Activated naive CD8-positive, alpha-beta T cell treated with anti-CD3 and anti-CD28 coated beads, Interleukin-2, amount 50 U/mL, for 24 hours (primary cell): ENCODE data around the gene HILPDA.

Experiments
- ATAC-seq: fragments of 150-1000 bp; cut with Tn5 transposase; one replicate; pipeline ENCODE4 v1.10.0; 2021
- DNase-seq: peaks from one replicate; pipeline ENCODE4 v3.0.0; 2021
- H3K27ac Mint-ChIP-seq: one replicate; pipeline ENCODE4 v1.8.0; 2021; ENCODE audit warnings: mild to moderate bottlenecking, mixed read lengths
- H3K27me3 Mint-ChIP-seq: one replicate; pipeline ENCODE4 v1.8.0; 2021; ENCODE audit warnings: mixed read lengths
- H3K36me3 Mint-ChIP-seq: one replicate; pipeline ENCODE4 v1.8.0; 2021; ENCODE audit warnings: low read depth, mixed read lengths
- H3K4me1 Mint-ChIP-seq: one replicate; pipeline ENCODE4 v1.8.0; 2021; ENCODE audit warnings: mixed read lengths
- H3K4me3 Mint-ChIP-seq: one replicate; pipeline ENCODE4 v1.8.0; 2021; ENCODE audit warnings: mild to moderate bottlenecking, moderate library complexity, mixed read lengths
- H3K9me3 Mint-ChIP-seq: one replicate; pipeline ENCODE4 v1.8.0; 2021; ENCODE audit warnings: mixed read lengths

The HILPDA gene, protein sequence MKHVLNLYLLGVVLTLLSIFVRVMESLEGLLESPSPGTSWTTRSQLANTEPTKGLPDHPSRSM

DNA sequence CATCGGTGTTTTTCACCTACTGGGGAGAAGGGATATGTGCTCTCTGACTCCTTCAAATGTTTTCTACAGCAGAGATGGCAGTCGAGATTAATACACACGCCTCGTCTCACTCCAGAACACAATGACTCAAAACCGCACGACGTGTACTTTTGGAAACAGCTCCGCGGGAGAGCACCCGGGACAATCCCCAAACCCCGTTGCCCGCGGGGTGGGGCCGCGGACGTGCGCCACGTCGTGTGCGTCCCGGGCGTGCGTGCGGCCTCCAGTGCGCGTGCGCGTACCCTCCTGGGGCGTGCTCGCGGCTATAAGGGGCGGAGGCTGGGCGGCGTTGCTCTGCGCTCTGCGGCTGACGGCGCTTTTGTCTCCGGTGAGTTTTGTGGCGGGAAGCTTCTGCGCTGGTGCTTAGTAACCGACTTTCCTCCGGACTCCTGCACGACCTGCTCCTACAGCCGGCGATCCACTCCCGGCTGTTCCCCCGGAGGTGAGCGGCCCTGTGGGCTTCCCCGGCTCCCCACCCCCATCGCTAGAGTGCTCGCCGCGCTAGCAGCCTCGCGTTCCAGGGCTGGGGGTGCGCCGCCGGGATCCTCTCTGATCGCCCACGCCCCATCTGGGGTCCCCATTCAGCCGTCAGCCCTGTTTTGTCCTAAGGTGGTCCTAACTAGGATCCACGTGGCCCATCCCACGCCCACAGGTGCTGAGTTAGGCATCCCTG is at the start of gene HILPDA:
Gene HILPDA (plus strand): TSS at position 336 of the 712 bp plus-strand sequence. CDS start 1,391 bp downstream, outside the sequence.
- H3K9me3 Mint-ChIP-seq, result peaks cover 4% of the 10 kb centered on the region
- ATAC-seq, result peak; percentile 72
- peak; percentile 96 for DNase-seq
- H3K27ac Mint-ChIP-seq, result peak within 1 kb of the TSS; percentile 97
- H3K4me3 Mint-ChIP-seq, result peak within 1 kb of the TSS; percentile 96
- H3K4me1 Mint-ChIP-seq, result peaks cover 78% of the 10 kb centered on the region
- H3K36me3 Mint-ChIP-seq, result peaks cover 38% of the 10 kb centered on the region
- peaks cover 11% of the 10 kb centered on the region for H3K27me3 Mint-ChIP-seq

DNA sequence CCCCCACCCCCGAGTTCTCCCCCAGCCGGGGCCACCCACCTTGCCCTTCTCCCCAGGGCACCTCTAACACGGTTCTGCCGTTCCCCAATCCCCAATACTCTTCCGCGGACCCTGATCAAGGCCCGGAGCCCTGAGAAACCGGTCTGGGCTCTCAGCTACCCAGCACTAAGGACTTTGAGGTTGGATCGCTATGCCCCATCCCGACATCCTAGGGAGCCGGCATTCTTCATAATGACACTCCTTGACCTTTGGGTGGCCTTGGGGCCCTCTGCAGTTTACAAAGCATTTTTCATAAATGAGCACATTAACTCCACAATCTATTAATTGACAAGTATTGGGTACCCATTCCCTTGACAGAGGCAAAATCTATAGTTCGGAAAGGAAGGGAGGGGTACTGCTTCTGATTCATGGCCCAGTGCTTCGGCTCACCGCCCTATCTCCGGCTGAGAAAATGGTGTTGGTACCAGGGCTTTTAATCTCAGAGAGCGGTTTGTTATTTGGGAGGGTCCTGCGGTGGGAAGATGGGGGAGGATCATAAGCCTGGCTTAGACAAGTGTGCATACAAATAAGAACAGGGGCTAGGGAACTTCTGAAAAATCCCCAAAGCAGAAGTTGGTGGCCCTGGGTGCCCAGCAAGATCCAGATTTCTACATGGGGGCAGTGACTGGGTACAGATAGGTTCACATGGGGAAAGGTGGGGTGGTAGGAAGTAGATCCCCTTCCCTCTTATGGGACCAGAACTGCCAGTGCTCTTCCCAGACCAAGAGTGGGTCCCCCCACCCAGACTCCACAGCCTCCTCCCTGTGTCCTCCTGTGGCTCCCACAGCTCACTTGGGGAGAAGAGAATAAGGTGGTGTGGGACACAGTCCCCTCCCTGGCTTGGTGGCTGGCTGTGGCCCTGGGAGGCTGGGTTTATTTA is 49.1 kb upstream of the HILPDA start:
- Mint-ChIP-seq H3K27ac (peak overlapping the region; percentile 70), H3K27me3 (peaks cover 10% of the 10 kb centered on the region), H3K36me3 (peaks cover 3% of the 10 kb centered on the region), H3K4me3 (peak overlapping the region; percentile 50), H3K9me3 (no peaks in the 10 kb centered on the region), H3K4me1 (peaks cover 37% of the 10 kb centered on the region)
- ATAC-seq (no peak), DNase-seq (no peak)

DNA sequence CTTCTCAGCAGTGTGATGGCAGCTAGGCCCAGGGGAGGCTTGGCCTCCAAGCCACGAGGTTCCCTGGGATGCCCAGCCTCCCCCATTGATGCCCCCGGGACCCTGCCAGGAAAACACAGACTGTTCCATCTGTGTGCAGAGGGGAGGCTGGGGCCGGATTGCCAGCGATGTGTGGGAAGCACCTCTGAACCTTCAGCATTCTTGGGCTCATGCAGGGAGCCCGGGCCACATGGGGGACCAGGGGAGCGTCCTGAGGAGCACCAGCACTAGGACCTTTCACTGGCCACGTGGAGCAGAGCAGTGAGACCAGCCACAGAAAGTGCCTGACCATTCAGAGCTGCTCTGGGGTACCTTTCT is 48.5 kb upstream of the HILPDA start:
- DNase-seq (no peak), ATAC-seq (no peak)
- no peak overlapping the region for H3K27ac Mint-ChIP-seq
- no peaks in the 10 kb centered on the region for H3K9me3 Mint-ChIP-seq
- H3K4me1 Mint-ChIP-seq, result peaks cover 37% of the 10 kb centered on the region
- H3K27me3 Mint-ChIP-seq, result peaks cover 15% of the 10 kb centered on the region
- no peak overlapping the region for H3K4me3 Mint-ChIP-seq
- H3K36me3 Mint-ChIP-seq, result peaks cover 3% of the 10 kb centered on the region

DNA sequence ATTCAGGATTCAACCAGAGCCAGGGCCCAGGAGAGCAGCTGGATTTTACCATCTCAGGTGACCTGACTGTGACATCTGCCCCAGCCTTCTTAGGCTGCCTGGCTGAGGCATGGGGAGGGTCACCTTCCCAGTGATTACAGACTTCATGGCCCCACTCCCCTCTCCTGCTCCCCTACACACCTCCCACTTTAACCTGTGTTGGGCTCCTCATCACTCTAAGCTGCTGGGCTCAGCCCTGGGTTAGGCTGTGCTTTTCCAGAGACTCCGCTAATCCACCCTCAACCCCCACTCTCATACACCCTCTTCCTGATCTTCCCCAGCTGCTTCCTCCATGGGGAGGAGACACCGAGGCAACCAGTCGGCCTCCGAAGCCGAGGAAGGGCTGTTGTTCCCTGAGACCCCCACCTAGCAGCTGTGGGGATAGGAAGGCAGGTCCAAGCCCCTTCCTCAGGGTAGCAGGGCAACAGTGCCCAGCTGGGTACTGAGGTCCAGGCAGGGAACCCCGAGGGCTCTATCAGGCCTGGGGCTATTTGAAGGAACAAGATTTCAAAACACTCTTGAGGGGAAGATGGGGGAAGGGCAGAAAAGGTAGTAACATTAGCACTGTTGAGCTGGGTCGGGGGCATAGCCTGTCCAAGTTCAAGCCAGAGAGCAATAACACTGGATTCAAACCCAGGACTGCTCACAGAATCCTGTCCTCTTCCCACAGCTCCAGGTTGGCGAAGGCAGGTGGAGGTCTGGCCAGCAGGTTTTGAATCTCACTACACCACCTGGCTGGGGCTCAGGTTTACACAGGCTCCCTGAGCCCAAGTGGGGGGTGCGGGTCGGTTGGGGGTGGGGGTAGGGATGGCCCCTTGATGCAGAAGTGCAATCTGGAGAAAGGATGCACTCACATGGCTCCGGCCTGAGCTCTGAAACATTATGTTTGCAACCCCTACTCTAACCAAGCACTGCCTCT is 47.6 kb upstream of the HILPDA start:
- H3K27me3 Mint-ChIP-seq, result peaks cover 15% of the 10 kb centered on the region
- H3K27ac Mint-ChIP-seq, result no peak overlapping the region
- no peaks in the 10 kb centered on the region for H3K9me3 Mint-ChIP-seq
- H3K36me3 Mint-ChIP-seq, result peaks cover 3% of the 10 kb centered on the region
- no peak for DNase-seq
- no peak for ATAC-seq
- H3K4me1 Mint-ChIP-seq, result peaks cover 34% of the 10 kb centered on the region
- H3K4me3 Mint-ChIP-seq, result no peak overlapping the region

DNA sequence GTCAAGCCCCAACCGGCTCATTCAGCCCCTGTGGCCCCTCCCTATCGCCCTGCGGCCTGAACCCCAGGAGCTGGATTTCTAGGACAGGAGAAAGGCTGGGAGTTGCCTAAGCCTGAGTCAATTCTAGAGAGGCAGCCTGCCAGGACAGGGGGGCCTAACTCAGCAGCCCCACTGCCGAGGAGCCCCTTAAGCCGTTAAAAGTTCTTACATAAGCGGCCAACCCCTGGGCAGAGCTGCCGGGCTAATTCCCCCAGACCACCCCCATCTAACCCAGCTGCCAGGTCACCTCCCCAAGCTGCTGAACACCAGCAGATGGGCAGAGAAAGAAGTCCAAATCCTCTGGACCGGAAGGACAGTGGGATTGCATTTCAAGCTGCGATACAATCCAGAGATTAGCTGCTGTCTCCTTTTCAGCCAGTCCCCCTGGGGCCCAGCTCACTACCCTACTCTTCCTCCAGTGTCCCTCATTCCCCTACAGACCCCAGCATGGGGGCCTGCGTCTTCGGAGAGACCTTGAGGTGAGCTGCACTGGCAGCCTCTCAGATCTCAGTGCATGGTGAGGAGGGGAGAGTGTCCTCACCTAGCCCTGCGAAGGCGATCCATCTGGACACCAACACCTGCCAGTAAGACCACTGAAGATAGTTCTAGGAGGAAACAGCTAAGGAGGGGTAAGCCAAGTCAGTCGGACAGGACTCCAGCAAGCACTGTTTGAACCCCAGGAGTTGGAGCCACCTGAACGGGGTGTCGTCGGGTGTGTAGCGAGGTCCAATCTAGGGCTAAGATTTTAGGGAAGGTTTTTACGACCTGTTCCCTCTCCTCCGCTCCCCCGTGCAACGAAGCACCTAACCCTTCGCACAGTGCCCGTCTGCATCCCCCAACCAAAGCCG is 46.7 kb upstream of the HILPDA start:
- Mint-ChIP-seq H3K27ac (peak overlapping the region; percentile 1), H3K4me3 (peak overlapping the region; percentile 85), H3K4me1 (peaks cover 28% of the 10 kb centered on the region), H3K27me3 (peaks cover 20% of the 10 kb centered on the region), H3K36me3 (no peaks in the 10 kb centered on the region), H3K9me3 (no peaks in the 10 kb centered on the region)
- DNase-seq (no peak), ATAC-seq (no peak)

DNA sequence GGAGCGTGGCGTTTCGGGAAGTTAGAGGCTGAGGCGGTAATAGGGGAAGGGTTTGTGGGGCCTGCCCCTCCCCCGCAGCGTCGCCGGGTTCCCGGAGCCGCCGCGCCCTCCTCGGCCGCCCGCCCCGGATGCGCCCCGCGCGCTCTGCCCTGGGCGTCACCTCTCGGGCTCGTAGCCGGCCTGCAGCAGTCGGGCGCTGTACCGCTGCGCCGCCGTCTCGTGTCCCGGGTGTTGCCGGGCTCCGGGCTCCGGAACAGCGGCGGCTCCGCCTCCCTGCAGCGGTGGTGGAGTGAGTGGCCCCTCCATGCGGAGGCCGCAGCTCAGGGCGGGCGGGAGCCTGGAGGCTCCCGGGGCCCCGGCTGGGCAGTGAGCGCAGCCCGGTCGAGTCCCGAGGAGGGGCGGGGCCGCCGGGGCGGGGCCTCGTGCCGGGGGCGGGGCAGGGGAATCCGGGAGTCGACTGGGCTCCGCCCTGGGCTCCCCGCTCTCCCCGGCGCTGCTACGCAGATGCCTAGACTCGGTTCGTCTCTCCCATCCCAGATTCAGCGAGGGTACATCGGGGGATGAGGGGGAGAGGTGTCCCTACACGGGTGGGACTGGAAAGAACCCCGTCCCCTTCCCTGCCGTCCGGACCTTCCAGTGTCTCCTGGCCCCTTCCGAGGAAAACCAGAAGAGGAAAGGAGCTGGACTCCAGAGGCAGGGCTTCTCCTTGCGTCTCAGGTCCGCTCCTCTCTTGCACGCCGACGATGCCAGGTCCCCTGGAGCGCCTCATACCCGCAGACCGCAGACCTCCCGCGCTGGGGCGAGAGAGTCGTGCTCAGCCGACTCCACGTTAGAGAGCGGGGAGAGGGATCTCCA is 45.9 kb upstream of the HILPDA start, which contains the start of gene IMPDH1:
Gene IMPDH1 (minus strand): TSS at position 387 of the 855 bp plus-strand sequence. CDS start 81 bp downstream, at position 306.
- Mint-ChIP-seq H3K4me1 (peaks cover 21% of the 10 kb centered on the region), H3K9me3 (no peaks in the 10 kb centered on the region), H3K27me3 (peaks cover 20% of the 10 kb centered on the region), H3K27ac (peak within 1 kb of the TSS; percentile 65), H3K4me3 (peak within 1 kb of the TSS; percentile 85), H3K36me3 (no peaks in the 10 kb centered on the region)
- ATAC-seq, result peak; percentile 85
- peak; percentile 90 for DNase-seq

DNA sequence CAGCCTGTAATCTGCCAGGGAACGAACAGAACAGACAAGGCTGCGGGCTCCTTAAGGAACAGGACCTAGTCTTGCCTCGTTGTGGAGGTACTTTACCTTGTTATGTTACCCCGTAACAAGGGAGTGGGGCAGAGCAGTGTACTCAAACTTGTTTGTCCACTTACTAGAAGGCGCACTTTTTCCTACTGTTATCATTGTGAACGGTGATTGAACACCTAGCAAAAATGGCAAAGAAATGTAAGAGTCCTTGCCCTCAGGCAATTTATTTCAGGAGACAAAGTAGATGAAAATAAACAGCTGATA is 45.3 kb upstream of the HILPDA start:
- H3K9me3 Mint-ChIP-seq, result no peaks in the 10 kb centered on the region
- peaks cover 18% of the 10 kb centered on the region for H3K4me1 Mint-ChIP-seq
- peaks cover 20% of the 10 kb centered on the region for H3K27me3 Mint-ChIP-seq
- ATAC-seq (no peak), DNase-seq (no peak)
- peak overlapping the region; percentile 85 for H3K4me3 Mint-ChIP-seq
- H3K36me3 Mint-ChIP-seq, result no peaks in the 10 kb centered on the region
- peak overlapping the region; percentile 65 for H3K27ac Mint-ChIP-seq

DNA sequence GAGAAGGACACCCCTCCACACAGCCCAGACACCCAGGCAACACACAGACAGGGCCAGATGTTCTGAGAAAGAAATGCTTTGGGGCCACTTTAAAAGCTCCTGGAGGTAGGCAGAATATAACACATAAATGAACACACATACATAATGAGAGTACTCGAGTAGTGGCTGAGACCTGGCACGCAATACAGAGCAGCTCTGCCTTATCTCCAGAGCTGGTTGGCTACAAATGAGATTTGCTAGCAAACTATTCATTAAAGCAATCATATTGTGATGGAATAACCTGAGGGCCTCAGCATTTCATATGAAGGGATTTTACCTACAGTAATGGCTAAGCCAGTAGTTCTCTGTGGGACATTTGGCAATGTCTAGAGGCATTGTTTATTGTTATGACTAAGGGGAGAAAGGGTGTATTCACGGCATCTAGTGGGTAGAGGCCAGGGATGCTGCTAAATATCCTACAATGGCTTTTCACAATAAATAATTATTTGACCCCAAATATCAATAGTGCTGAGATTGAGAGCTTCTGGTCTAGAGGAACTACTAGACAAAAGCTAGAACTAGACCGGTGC is 40.4 kb upstream of the HILPDA start:
- ATAC-seq, result no peak
- Mint-ChIP-seq H3K4me3 (no peak overlapping the region), H3K27me3 (peaks cover 16% of the 10 kb centered on the region)

DNA sequence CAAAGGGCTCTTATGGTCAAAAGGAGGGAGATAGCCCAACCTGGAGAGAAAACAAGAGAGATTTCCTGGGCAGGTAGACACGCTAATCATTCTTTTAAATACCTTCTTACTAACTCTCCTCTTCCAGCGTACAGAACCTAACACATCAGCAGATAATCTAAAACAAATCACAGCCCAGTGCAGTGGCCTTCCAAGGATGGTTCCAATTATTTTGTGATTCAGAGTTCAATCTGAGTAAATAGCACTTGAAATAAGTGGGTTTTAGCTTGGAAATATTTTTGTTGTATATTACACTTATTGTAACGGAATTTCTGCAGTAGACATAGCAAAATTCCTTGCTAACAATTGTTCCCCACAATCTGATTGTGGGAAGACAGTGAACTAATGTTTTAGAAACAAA is 38.6 kb upstream of the HILPDA start:
- ATAC-seq (no peak), DNase-seq (no peak)
- Mint-ChIP-seq H3K27me3 (peaks cover 6% of the 10 kb centered on the region), H3K27ac (no peak overlapping the region), H3K9me3 (no peaks in the 10 kb centered on the region), H3K4me3 (no peak overlapping the region), H3K4me1 (peaks cover 2% of the 10 kb centered on the region), H3K36me3 (no peaks in the 10 kb centered on the region)

More for the DNA sequence above, 40.4 kb upstream of the HILPDA start:
- H3K36me3 Mint-ChIP-seq, result no peaks in the 10 kb centered on the region
- no peaks in the 10 kb centered on the region for H3K9me3 Mint-ChIP-seq
- no peak for DNase-seq
- H3K4me1 Mint-ChIP-seq, result peaks cover 2% of the 10 kb centered on the region
- no peak overlapping the region for H3K27ac Mint-ChIP-seq

DNA sequence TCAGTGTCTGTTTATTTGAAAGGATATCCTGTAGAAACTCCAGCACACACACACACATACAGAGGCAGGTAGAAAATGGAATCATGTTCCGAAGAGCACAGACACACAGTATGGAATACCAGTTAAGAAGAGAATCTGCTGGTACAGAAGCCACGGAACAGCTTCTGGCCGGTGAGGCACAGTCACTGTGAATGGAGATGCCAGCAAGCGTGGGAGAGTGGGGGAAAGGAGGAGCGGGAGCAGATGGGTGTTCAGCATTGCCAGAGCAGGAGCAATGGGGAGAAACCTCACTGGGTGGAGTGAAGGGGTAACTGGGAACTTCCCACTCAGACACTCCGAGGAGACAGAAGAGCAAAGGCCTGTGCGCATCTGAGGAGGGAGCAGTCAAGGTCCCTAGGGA is 36.4 kb upstream of the HILPDA start:
- DNase-seq (no peak), ATAC-seq (no peak)
- H3K4me1 Mint-ChIP-seq, result peaks cover 4% of the 10 kb centered on the region
- no peaks in the 10 kb centered on the region for H3K9me3 Mint-ChIP-seq
- no peaks in the 10 kb centered on the region for H3K36me3 Mint-ChIP-seq
- no peak overlapping the region for H3K4me3 Mint-ChIP-seq
- H3K27ac Mint-ChIP-seq, result no peak overlapping the region
- H3K27me3 Mint-ChIP-seq, result no peaks in the 10 kb centered on the region

DNA sequence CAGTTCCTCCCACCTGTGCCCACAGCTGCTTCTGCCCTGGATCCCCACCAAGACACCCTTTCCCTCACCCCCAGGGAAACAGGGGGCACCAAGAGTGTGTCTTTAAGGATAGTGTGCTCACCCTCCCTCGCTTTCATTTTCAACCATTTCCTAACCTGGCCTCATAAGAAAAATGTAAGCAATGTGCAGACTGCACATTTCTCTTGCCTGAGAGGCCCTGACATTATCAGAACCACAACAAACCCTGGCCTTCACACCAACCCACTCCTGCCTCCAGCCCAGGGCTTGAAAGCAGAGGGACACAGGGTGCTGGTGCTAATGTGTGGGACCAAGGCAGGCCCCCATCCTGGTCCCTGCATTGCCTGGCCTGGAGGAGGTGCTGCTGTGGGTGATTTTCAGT is 34.9 kb upstream of the HILPDA start:
- no peak overlapping the region for H3K4me3 Mint-ChIP-seq
- peaks cover 4% of the 10 kb centered on the region for H3K4me1 Mint-ChIP-seq
- no peak overlapping the region for H3K27ac Mint-ChIP-seq
- H3K9me3 Mint-ChIP-seq, result no peaks in the 10 kb centered on the region
- H3K27me3 Mint-ChIP-seq, result no peaks in the 10 kb centered on the region
- H3K36me3 Mint-ChIP-seq, result no peaks in the 10 kb centered on the region
- DNase-seq (no peak), ATAC-seq (no peak)

DNA sequence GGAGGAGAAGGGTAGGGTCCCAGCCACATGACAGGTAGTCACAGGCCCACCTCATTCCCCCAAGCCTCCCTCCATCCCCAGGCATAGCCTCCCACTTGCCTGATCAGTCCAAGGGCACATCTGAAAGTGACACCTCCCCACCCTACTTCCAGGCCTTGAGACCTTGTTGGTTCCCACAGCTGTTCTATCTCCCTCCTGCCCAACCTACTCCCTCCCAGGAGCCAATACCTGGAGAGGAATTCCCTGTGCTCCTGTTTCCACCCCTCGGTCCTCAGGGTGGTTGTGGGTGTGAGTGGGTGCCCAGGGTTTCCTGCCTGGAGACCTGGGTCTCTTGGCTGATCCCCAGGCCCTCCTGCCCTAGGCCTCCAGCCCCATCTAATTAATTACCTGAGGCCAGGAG is 34.3 kb upstream of the HILPDA start:
- Mint-ChIP-seq H3K9me3 (no peaks in the 10 kb centered on the region), H3K36me3 (no peaks in the 10 kb centered on the region), H3K4me1 (peaks cover 4% of the 10 kb centered on the region), H3K4me3 (no peak overlapping the region), H3K27me3 (no peaks in the 10 kb centered on the region), H3K27ac (no peak overlapping the region)
- DNase-seq, result no peak
- ATAC-seq, result no peak
